DMS53 (cell line): Measurements from ENCODE around the gene VWA3B.
"Not testable (repeated sequence)": the region's sequence is repeated elsewhere in the genome, so short reads cannot be mapped to it uniquely, and the experiment has no call there.

Experiments used
- DNase-seq: peaks from one replicate; lab custom pipeline; 2025; lab: John Stamatoyannopoulos, UW

The VWA3B gene

DNA sequence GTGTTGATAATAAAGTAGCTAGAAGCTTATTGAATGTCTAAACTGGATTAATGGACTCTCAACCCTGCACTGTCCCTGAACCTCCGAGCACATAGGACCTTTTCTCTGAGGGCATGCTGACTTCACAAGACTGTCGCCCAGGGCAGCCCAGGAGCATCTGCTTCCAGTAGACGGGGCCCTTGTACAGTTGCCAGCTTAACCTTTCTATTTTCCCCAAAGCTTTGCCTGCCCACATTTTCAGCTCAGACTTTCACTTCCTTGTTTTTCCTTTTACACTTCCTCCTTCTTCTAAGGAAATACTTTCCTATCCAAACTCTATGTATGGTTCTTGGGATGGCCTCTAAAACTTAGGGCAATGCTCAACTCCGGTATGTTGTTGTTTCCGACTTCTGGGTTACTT lies 1.3 kb downstream of the VWA3B start:
- peak; percentile 55 for DNase-seq

DNA sequence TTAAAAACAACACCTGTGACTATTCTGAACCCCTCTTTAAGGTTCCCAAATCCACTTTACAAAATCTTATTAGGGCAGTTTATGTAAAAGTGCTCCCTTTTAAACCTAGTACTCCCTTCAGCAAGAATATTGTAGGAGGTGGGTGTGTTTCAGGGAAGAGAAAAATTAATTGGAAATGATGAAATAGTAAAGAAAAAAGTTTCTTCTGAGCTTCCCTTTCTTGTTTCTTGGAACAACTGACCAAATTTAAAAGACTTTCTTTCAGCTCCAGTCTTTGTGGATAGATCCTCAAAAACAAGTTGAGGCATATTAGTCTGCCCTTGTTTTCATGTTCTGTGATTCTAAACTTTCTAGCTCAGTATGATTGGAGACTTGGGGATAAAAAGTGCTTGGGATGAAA lies 3.0 kb downstream of the VWA3B start:
- DNase-seq: no peak

DNA sequence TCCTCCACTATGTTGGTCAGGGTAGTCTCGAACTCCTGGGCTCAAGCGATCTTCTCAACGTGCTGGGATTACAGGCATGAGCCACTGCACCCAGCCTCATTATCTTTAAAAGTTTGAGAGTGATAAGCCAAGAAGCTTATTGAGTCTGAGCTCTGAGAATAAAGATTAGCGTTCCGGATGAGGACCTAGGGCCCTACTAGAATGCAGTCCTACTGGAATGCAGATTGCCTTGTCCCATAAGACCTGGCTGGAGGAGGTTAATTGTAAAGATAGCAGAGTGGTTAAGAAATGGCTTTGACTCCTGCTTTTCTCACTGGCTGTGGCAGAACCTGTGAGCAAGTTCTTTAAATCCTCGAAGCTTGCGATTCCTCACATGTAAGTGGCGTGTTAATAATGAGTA lies 4.0 kb downstream of the VWA3B start:
- DNase-seq: no peak

DNA sequence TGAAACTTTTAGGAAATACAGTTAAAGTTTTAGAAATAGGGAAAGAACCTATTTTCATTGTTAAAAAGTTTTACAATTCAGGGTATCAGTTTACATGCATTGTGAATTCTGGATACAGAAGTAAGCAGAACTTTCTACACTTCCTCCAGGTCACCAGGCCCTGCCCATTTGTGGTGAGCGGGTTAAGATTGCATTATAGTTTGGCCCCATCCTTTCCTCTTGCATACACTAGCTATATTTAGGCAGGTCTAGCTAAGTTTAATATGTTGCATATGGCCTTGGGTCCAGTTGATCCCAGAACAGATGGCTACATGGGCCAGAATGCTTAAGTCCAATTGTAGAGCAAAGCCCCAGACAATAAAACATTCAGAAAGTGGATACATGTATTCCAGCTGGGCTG lies 4.8 kb downstream of the VWA3B start:
- DNase-seq: no peak

DNA sequence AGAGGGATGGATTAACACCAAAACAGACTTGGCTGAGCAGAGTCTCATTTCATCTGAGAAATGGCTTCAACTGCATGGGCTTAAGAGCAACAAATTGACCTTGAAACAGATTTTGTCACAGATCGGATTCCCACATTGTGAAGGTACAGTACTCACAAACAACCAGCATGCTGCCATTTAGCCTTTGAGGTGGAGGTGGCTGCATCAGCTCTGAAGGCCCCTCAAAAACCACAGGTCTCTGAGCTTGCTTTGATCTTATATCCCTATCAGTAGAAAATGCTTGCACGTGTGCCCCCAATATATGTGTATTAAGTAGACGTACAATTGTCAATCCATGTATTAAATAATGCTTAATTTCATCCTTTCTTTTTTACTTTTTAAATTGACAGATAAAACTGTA lies 6.2 kb downstream of the VWA3B start:
- DNase-seq: no peak

DNA sequence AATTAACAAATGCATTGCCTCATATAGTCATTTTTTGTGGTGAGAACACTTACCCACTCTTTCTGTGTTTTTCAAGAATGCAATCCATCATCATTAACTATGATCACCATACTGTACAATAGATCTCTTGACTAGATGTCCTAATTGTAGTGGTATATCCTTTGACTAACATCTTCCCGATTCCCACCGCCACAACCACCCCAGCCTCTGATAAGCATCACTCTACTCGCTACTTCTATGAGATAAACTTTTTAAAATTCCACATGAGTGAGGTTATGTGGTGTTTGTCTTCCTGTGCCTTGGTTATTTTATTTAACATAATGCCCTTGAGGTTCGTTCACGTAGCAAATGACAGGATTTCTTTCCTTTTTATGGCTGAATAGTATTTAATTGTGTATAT lies 6.6 kb downstream of the VWA3B start:
- DNase-seq: no peak

DNA sequence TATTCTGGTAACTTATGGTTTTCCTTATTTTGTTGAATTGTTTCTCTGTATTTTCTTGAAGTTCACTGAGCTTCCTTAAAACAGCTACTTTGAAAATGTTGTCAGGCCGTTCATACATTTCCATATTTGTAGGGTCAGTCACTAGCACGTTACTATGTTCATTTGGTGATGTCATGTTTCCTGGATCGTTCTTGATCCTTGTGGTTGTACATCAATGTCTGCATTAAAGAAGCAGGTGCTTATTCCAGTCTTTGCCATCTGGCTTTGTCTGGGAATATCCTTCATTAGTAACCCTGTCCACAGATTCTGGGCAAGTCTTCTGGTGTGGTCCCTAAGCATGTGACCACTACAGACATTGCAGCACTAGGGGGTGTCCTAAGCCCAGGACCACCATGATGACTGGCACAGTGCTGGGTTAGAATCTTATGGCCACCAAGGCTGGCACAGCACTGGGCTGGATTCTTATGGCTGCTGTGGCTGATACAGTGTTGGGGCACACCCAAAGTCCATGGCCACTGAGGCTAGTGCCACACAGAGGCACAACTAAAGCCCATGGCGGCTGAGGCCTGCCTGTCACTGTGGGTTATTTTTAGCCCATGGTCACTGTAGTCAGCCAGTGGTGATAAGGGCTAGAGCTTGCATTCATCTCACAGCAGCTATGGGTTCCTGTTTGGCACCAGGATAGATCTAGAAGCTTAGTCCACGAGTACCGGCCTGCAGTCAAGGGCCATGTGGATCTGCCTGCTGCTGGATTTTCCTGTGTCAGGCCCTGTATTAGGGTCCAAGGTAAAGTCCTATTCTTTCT lies 13.2 kb downstream of the VWA3B start:
- DNase-seq: peak; percentile 30

DNA sequence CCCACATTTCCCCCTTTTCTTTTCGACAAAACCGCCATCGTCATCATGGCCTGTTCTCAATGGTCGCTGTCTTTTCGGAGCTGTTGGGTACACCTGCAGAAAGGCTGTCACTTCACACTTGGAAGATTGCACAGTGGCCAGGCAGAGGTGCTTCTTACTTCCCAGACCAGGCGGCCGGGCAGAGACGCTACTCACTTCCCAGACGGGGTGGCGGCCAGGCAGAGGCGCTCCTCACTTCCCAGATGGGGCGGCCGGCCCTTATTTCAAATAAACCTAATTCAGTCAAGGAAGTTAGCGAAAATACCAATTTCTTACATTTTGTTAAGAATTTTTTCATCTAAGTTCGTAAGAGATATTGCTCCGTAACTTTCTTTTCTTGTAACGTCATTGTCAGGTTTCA lies 15.3 kb downstream of the VWA3B start:
- not testable (repeated sequence) for DNase-seq

DNA sequence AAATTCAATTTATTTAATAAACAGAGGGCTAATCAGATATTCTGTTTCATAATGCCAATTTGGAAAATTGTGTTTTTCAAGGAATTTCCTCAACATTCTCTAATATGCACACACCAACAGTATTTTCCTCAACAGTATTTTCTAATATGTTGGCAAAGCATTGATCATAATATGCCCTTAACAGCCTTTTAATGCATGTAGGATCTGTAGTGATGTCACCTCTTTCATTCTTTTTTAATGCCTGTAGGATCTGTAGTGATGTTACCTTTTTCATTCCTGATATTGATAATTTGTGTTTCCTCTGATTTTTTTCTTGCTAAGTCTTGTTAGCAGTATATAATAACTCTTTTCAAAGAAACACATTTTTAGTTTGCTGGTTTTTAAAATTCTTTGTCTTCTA lies 15.9 kb downstream of the VWA3B start:
- DNase-seq: peak; percentile 38

DNA sequence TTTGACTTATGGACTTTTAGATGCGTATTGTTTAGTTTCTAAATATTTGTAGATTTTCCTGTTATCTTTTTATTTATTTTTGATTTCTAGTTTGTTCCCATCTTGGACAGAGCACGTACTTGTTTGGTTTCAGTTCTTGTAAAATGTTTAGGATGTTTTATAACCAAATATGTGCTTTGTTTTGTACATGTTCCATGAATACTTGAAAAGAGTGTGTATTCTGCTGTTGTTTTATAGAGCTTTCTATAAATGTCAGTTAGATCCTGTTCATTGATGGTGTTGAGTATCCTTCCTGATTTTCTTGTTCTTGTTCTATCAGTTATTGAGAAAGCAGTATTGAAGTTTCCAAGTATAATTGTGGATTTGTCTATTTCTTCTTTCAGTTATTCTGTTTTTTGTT lies 21.1 kb downstream of the VWA3B start:
- DNase-seq: no peak

DNA sequence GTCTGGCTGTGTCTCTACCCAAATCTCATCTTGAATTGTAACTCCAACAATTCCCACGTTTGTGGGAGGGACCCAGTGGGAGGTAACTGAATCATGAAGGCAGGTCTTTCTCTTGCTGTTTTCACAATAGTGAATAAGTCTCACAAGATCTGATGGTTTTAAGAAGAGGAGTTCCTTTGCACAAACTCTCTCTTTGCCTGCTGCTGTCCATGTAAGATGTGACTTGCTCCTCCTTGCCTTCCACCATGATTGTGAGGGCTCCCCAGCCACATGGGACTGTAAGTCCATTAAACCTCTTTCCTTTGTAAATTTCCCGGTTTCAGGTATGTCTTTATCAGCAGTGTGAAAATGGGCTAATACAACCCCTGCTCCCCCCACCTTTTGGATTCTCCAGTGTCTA lies 23.8 kb downstream of the VWA3B start:
- no peak for DNase-seq

DNA sequence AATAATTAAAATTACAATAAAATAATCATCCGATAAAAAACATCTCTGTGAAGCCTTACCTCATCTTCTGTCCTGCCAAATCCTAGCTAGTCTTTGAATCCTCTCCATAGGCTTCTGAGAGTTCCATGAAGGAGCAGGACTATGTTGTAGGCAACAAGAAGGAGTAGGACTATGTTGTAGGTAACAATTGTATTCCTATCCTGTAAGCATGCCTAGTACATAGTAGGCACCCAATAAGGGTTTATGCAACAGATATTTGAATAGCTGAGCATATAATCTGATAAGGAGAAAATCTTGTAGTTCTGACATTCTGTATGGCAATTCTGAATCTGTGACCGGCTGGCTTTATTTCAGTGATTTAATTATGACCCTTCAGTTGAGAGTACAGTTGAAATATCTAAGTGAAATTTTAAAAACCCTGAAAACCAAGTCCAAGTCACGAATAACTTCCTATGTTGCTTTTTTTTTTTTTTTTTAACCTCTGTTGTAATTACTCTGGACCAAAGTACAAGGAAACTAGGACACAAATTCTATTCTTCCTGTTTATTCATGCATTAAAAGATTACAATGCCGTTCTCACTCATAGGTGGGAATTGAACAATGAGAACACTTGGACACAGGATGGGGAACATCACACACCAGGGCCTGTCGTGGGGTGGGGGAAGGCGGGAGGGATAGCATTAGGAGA lies 27.8 kb downstream of the VWA3B start:
- peak; percentile 87 for DNase-seq

DNA sequence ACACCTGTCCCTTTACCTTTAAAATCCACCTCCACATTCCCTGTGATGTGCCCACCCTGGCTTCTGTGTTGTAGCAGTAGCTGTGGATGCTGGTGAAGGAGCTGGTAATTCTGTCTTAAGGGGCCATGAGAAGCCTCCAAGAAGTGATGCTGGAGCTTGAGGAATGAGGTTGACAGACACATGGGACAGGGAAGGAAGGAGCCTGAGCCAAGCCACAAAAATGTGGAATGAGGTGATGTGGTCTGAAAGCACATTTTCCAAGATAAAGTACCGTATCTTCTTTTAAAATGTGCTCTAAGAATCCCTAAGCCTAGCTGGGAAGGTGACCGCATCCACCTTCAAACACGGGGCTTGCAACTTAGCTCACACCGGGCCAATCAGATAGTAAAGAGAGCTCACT lies 31.2 kb downstream of the VWA3B start:
- no peak for DNase-seq

DNA sequence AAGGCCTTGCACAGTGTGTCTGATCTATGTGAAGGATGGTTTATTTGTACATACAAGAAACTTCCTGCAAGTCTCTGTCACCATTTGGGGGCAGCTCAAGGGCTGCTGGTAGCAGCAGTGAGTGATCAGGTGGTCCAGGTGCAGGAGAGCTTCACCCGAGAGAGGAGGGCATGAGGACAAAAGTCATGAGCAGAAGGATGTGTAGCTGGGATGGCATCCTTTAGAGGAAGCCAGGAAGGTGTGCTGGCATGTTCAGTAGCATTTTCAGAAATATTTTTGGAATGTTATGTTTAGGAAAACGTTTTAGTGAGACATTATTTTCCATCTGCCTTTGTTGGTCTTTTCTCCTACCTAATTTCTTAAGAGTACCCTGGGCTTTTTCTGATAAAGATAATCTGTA lies 31.9 kb downstream of the VWA3B start:
- no peak for DNase-seq

DNA sequence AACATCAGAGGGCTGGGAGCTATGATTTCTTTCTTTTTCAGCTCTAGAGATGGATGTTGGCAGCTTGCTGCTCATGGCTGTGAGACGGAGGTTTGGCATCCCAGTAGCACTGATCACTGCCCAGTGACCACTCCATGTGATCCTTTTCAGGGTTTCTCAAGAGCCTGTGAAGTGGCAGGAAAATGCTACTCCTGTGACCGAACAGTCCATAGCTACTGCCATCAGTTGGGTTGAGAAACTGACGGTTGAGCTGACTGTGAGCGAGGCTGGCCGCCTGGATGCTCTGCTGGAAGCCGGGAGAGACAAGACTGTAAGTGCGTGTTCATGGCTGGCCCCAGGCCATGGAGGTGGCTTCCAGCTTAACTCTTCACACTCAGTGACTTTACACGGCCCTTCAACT lies 34.2 kb downstream of the VWA3B start:
- DNase-seq: peak; percentile 40

DNA sequence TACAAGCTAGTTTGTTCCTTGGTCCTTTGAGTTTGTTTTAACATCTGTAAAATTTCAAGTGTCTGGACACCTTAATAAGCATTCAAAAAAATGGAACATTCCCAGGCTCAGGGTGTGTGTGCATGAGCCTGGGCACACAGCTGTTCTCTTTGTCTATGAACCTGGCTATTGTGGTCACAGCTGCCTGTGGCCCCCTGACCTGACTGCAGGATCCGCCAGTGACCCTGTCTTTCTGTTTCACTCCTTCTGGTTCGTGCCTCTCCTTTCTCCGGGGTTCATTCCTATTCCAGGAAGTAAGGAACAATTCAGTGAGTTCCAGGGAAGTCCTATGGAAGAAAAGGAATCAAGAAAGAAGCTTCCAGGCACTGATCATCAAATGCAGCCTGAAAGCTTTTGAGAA lies 35.6 kb downstream of the VWA3B start:
- no peak for DNase-seq

DNA sequence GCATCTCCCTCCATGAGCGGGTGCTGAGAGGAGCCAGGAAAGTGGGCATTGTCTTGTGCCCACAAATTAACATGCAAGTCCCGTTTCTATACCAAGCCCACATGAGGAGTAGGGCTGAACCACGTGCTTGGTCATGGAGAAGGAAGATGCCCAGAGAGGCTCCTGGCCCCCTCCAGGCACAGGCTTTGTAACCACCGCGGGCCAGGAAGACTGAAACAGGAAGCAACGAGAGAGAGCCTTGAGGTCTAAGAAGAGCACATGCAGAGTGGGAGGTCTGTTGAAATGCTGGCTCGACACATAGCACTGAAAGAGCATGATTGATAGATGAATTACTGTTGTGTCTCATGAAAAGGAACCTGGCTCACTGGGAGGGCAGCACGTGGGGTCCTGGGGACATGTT lies 36.3 kb downstream of the VWA3B start:
- no peak for DNase-seq

DNA sequence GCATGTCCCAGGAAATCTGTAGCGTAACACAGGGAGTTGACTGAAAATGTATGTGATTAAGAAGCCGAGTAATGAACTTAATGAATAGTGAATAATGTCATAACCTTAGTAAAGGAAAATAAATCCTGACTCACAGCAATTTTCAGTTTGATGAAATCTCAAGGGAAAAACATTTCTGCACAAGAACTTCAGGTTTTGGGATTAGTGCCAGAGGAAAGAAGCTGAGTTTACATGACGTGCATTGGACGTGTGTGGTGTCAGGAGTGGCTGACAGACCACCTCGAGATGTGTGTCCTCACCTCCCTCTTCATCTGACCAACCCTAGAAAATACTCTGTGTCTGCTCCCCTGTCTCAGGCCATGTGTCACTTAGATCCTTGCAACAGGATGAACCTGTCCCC lies 39.1 kb downstream of the VWA3B start:
- no peak for DNase-seq

DNA sequence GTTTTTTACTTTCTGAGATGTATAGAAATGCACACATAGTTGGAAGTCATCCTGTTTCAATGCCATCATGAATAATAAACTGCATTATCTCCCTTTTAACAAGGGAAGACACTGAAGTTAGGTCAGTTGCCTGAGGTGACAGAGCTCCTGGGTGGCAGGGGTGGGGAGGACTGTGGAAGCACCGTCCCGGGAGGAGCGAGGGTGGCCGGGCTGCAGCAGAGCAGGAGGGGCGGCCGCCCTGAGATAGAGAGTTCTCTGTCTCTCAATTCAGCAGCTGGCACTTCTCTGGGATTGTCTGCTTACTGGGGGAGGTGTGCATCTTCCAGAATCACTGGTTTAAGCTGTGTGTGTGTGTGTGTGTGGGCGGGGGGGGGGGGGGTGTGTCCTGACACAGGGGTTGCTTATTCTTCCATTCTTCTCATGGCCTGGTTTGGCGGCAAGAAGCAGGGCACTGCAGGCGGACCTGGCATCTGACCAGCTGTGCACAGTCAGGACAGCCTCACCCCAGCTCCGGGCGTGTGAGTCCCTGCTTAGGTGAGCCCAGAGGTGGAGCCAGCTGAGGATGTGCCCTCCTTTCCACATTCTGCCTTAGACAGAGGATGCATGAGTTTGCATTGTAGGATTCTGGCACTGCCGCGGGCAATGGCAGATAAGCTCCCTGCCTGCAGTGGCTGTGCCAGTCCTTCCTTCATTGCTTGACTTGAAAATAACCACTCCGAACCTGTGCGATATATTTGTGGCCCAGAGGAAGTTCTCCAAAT lies 40.4 kb downstream of the VWA3B start:
- DNase-seq: no peak

DNA sequence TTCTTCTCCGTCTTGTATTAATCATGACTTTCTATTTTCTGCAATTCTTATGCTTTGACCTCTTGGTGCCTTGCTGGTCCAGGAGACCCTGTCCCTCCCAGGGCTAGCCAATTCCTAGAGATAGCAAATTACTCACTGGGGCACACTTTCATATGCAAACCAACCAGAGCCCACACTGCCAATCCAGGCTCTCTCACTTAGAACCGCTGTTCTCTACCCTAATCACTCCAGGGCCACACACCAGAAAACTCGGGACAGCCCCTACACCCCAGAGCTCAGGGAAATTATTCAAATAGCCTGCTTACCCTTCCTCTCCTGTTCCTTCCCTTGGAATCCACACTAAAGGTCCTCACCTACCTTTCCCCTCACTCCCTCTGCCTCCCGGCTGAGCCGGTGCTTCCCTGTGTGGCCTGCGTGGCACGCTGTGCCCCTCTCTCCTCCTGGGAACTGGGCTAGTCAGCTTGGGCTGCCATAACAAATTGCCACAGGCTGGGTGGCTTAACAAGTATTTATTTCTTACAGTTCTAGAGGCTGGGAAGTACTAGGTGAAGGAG lies 41.7 kb downstream of the VWA3B start:
- DNase-seq: no peak

DNA sequence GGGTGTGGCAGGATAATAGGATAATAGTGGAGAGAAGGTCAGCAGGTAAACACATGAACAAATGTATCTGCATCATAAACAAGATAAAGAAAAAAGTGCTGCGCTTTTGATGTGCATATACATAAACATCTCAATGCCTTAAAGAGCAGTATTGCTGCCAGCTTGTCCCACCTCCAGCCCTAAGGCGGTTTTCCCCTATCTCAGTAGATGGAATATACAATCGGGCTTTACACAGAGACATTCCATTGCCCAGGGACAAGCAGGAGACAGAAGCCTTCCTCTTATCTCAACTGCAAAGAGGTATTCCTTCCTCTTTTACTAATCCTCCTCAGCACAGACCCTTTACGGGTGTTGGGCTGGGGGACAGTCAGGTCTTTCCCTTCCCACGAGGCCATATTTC lies 43.1 kb downstream of the VWA3B start:
- DNase-seq: not testable (repeated sequence)

DNA sequence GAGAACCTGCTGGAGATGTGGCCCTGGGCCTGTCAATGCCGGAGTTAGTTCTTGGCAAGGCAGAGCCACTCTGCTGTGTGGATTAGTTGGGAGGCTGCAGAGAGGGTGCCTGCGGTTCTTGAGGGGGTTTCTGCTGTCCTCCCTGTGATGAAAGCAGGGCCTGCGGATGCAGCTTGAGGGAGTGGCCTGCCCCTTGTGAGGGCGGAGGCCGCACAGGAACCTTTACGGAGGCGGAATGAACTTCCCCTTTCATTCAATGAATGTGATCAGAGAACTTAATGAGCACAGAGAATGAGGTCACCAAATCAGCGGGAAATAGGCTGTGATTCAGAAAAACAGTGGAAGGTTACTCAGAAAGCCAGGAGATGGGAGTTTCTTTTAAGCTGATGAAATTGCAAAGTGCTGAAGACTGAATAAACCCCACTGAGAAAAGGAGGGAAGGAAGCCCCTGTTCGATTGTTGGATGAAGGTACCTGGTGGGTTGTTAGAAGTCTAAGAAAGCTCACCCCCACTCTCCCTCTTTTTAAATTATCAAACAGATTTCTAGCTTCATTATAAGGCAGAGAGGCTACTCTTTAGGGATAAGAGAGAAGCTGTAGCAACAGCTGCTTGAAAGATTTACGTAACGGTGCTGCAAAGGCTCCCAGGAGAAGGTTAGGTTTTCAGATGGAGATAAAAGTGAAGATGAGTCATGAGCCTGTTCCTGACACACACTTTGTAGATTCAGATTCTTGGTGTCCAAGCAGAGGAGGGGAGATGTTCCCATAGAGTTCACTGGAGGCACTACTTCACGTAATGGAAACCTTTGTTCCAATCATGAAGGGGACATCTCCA lies 47.4 kb downstream of the VWA3B start:
- DNase-seq: no peak
